Activated T-cell treated with anti-CD3 and anti-CD28 coated beads, Interleukin-2, amount 50 U/mL, for 48 hours (primary cell): Measurements from ENCODE around the gene CDRT4.
A peak's percentile ranks its signal among the peaks of the same experiment; 100 is the strongest.
"Not testable (repeated sequence)": the region's sequence is repeated elsewhere in the genome, so short reads cannot be mapped to it uniquely, and the experiment has no call there.

Source experiments
- DNase-seq, 2 experiments: peaks; one replicate each; pipeline ENCODE4 v3.0.0-alpha.2; 2020

CDRT4 gene

DNA sequence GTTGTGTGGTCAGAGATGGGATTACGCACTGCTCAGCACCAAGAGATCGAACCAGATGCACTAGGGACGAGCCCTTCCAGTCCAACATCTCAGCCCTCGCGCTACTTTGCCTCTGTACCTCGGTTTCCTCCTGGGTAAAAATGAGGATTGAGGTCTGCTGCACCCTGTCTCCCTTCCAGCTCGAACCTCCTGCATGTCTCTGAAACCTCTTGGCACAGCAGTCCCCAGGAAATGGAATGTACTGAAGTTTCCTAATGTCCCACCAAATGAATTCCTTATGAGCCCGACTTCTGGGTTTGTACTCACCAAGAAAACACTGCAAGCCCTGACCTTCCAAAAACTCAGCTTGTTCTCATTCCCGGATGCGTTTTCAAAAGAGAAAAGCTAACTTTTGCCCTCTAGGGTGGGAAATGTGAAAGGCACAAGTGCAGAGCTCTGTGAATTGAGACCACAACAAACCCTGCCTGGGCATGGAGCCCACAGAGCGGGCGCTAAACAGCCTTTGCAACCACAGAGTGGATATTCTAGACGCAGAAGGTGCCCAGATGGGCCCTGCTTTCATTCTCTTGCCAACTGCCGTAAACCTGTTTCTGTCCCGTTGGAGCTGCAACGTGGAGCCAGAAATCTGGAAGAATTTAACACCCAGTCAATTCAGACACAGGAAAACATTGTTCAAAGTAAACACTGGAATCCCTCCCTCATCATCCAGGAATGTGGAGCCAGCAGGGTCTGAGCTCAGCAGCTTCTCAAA lies 10.3 kb downstream of the CDRT4 start:
- no peak for DNase-seq

DNA sequence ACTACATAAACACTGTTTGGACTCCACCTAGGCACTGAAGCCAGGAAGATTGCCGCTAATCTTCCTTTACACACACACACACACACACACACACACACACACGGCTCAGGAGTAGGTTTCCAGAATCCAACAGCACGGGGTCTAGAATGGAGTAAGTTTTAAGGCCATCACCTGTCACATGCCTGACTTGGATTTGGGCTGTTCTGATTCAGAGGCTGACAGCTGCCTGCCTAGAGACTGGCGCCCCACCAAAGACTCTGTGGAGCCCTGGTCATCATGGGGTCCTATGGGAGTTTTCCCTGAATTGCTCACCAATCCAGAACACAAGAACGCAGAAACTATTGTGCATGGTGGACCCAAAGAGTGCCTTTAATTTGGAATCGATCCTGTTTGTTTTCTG lies 10.9 kb downstream of the CDRT4 start:
- no peak for DNase-seq

DNA sequence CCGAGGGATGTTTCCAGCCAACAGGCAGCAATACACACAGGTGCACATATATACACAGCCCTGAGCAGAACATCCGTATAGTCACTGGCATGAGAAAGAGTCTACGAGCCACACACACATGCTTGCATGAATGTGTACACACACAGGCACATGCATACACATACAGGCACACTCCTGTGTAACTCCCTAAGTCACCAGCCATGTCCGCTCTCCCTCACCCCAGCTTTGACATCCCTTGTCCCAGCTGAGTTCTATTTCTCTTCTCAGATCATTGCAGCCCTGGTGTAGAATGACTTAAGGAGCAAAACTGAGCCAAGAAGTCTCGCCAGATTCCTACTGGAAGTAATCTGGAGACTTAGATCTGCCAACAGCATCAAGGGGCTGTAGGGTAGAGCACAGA lies 13.1 kb downstream of the CDRT4 start:
- DNase-seq: no peak

DNA sequence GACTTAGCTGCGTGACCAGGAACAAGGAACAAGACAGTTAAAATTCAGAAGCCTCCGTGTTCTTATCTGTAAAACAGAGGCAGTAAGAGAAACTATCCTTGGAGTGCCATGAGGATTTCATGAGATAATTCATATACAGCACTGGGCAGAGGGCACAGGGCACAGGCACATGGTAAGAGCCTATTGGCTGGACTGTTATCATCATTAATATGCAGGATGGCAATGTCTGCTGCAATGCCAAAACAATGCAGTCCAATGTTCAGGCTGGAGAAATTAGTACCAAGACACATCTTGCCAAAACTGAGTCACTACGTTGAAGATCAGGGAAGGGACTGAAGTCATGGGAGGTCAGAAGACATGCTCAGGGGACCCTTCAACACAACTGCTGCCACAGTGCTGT lies 13.6 kb downstream of the CDRT4 start:
- no peak for DNase-seq

DNA sequence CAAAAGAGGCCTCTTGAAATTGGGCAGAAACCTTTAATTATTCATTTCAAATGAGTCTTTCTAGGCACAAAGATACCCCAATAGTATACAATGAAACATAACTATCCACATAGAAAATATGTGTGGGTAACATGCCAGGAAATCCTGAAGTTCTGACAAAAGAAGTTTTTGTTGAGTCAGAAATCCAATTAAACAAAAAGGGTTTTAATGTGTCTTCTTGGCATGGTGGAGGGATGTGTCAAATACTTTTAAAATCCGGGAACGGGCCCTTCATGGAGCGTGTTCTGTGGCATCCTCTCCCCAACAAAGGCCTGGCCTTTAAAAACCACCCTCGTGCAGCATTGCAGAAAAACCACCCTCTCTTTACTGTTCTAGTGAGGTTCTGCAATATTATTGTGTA lies 14.2 kb downstream of the CDRT4 start:
- no peak for DNase-seq

DNA sequence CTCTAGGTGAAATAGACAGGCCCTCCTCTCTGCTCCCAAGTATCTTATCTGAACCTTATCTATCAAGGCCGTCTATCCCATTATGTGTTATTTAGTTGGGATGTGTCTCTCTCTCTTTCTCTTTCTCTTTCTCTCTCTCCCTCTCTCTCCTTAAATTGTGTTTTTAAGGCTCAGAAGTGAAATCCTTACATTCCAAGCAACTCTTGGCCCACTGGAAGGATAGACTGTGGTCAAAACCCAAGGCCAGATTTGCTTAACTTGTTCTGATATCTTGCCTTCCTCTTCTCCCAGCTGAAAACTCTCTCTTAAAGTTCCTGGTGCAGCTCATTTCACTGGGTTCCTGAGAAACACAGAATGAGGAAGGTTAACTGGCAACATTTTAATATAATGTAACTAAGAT lies 14.7 kb downstream of the CDRT4 start:
- DNase-seq: no peak

DNA sequence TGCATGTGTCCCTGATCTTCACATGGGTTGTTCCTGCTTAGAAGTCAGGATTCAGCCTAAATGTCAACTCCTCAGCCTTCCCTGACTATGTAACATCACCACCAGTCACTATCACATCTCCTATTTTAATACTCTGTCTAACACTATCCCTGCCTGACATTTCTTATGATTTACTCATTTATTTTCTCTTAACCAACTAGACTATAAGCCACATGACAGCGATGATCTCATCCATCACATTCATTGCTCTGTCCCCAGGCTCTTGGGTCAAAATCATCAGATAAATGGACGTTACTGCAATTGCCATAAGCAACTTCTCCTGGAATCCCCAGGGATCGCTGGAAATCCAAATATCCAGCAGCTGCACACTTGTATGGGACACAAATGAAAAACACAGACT lies 15.7 kb downstream of the CDRT4 start:
- no peak for DNase-seq

DNA sequence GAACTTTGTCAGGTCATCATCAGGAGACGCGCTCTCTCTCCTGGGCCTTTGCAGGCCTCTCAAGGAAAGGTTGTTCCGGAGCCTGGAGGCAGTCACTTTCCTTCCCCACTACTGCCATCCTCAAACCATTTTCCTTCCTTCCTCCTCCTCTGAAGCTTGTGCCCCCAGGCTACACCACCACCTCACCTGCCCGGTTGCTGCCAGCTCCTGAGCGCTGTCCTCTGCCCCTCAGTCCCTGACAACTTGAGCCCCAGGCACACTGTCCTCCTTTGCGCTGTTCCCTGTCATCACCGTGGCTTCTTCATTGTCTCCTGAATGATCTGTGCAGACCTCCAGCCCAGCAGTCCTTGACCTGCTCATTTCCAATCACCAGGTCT lies 18.9 kb downstream of the CDRT4 start:
- DNase-seq: no peak

DNA sequence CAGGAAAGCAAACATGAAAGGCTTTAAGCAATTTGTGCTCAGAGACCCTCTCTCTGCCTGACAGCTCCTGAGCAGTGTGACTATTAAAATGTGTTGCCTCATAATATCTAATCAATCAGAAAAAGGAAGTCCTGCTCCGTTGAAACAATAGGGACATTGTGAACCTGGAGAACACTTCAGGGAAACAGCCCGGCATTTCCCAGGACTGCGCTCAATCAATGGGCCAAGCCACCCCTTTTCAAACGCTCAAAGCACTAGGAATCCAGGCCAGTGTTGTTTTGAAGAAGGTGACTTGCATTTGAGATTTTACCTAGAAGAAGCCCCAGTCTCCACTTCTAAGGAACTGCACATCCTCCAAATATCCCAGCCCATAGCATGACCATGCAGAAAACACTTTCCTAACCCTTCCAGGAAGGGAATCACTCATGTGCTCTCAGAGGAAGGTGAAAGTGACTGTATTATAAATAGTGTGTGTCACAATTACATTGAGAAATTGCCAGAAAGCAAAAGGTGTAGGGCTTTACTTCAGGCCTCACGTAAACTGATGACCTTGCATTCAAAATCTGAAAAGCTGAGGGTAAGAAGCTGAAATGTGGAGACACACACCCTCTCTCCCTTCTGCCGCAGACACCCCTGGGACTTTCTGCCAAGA lies 19.4 kb downstream of the CDRT4 start:
- DNase-seq: no peak

DNA sequence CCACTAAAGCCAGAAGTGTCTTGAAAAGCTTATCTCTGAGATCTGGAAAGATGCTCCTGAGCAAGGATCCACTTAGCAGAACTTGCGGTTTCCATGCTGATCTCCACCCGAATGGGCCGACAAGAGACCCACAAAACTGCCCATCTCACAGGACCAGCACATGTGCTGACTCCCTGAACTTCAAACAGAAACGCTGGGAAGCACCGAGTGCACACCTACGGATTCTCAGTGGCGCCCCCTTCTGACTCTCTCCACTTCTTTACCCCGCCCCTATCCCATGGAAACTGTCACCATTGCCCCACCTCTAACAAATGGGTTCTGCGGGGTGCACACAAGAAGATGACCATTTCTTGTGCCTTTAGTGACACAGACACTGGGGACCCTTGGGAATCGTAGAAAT lies 21.4 kb downstream of the CDRT4 start:
- DNase-seq: no peak

DNA sequence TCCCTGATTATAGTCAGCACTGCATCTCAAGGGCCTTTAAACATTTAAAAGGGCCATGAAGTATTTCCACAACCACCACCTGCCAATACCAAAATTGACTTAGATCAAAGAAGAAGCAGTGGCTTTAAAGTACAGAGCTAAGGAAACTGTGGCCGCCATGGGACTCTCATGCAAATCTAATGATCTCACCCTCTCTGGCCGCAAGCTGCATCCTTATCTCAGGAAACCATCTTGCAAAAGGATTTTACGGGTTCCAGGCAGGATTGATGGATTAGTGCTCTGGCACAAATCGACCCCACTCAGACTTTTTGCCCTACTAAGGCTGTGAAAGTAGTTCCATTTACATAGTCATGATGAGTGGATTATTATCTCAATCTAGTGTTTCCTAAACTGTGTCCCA lies 22.6 kb downstream of the CDRT4 start:
- DNase-seq: no peak

DNA sequence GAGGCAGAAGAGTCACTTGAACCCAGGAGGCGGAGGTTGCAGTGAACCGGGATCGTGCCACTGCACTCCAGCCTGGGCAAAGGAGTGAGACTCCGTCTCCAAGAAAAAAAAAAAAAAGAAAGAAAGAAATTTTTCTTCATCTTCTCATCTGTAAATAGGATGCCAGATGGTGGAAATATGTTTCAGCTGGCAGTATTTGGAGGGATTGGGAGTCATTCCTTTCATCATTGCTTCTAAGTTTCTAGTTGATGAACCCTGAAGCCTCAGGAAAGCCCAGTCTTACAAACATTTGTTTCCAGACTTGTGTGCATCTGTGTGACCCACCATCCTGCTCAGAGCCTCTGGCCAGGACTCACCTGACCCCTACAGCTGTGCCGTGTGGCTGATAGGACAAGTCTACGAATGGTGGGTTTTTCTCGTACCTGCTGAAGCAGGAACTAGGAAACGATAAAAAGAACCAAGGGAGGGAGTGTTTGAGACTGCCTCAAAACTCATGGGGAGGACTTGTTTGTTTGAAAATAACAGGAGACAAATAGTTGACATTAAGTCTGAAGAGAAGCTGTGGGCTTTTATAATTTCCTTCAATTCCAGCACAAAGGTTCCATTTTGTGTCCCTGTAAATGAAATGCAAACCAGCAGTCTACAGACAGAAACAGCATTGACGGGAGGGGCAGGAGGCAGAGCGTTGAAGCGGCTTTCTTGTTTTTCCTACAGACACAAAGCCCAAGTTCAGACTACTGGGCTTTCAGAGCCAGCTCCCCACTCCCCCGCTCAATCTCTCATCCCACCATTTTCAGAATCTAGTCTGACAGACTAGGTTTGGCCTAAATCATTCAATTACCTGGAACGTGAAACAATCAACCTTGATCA lies 24.9 kb downstream of the CDRT4 start:
- DNase-seq: no peak

DNA sequence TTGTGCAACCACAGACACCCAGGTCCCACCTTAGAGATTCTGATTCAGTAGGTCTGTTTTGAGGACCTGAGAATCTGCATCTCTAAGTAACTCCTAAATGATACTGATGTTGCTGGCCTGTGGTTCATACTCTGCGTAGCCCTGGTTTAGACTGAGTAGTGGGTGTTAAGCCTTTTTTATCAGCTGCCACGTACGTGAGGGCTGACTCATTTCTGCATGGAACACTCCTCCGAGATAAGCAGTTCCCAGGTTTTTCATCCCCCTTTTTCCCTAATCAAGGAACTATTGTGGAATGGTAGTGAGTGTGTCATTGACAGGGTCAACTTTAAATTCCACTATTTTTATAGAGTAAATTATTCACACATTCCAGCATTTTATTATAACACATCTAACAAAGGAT lies 26.1 kb downstream of the CDRT4 start:
- DNase-seq: no peak

DNA sequence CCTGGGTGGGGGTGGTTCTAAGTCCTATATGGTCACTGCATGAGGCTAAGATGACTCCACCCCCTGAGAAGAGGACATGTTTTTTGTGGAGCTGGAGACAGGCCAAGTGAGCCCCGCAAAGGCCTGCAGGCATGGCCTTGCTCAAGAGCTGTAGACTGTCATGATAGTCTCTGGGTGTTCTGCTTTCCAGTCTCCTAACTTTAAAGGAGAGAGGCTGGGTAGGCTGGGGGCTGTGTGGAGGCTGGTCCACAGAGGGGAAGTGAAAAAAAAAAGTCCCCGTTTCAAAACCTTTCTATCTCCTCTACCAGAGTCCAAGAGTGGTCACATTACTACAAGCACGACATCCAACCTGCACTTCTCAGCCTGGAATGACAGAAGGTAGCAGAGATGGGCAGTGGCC lies 27.1 kb downstream of the CDRT4 start:
- DNase-seq: no peak

DNA sequence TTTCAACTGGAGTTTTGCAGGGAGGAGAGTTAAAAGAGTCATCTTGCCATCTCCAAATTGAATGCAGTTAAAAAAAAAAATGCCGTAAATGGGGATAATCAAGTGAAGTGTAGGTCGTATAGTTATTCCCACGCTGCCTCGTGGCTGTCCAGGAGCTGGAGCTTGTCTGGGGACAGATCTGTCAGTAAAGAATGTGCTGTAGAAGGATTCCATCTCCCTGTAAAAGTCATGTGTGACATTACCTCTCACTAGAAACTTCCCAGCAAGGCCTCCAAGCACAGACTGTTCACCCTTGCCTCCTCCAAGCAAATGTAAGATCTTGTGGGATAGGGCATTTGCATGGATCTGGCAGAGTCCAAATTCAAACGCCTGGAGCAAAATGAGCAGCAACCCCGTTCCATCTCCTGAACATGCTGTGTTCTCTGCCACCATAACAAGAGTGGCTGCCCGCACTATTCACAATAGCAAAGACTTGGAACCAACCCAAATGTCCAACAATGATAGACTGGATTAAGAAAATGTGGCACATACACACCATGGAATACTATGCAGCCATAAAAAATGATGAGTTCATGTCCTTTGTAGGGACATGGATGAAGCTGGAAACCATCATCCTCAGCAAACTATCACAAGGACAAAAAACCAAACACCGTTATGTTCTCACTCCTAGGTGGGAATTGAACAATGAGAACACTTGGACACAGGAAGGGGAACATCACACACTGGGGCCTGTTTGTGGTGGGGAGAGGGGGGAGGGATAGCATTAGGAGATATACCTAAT lies 28.0 kb downstream of the CDRT4 start:
- not testable (repeated sequence) for DNase-seq

DNA sequence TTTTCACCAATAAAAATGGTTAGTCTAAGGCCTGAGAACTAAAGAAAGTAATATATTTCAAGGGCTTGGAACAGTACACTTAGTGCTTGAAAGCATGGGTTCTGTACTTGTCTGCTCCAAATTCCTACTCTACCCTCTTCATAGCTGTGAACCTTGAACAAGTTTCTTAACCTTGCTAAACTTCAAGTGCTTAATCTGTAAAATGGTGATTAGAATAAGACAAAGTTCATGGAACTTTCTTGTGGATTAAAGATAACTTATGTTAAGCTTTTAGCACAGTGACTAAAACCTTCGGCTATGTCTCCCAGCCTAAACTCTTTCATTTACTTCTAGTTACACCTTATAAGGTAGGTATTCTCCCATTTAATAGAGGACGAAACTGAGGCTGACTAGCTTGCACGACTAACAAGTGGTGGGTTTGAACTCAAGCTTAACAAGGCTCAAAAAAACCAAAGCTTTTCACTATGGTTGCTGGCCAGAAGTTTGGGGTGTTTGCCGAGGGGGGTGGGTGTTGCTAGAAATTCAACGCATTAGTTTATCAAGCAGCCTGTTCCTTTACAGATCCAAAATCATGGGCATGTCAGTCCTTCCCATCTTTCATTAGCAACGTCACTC lies 28.8 kb downstream of the CDRT4 start:
- no peak for DNase-seq

DNA sequence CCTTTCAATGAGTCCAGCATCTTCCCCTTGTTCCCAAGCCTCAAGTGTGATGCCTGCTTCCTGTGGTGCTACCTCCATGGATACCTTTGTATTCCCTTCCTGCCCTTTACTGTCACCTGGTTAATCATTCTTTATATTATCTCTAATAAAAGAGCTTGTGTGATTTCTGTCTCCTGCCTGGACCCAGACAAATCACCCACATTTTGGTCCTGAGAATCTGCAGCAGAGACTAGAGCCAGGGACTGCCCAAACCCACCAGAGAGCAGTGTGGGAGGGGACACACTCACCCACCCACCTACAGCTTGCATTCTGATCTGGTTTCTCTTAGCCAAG lies 30.2 kb downstream of the CDRT4 start:
- DNase-seq: no peak

DNA sequence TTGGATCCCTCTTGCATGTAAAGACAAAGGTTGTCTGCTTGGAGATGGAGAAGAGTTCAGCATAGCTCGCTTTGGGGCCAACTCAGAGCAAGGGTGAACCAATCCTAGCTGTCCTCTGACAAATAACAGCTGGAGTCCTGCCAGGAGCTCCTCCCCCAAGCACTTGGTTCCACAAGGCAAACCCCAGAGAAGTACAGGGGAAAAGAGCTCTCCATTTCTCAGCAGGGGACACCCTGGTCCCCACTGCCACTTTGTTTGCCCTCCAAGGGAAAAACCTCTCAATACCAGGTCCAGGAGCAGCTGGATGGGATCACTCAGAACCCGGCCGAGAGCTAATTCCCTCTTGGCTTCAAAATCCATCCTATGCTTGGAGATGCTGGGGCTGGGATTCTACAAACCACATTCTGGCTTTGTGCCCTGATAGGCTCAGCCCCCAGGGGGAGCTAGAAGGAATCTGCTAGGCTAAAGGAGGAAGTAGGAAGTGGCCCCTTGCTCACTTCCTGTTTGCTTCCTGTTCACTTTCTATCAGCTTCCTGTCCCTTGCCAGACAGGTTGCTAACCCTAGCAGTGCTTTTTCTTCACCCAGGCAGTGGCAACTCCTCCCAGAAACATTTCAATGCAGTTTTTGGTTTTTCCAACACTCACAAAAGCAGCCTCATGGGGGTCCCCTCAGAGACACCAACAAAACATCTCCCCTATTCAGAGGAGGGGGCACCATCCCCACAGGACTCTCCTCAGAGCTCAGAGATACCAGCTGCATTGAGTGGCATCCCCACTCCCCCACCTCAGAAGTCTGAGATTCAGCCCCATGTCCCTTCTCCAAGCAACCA lies 30.7 kb downstream of the CDRT4 start:
- DNase-seq: peak; percentile 26 to 30

DNA sequence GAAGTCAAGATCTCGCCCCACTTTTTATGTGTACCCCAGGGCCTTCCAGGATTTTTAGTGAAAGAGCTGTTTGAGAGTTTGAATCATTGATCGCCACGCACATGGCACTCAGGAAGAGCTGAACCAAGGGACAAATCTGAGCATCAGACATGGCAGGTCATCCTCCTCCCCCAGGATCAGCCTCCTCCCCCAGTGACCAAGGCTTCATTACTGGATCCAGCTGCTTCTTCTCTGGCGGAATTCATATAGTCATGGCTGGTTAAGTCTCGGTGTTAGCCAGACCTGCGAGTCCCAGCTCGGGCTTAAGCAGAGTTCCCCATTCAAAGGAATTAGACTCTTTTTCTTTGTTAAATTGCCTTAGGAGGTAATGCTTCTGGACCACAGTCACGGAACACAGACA lies 32.5 kb downstream of the CDRT4 start:
- no peak for DNase-seq

DNA sequence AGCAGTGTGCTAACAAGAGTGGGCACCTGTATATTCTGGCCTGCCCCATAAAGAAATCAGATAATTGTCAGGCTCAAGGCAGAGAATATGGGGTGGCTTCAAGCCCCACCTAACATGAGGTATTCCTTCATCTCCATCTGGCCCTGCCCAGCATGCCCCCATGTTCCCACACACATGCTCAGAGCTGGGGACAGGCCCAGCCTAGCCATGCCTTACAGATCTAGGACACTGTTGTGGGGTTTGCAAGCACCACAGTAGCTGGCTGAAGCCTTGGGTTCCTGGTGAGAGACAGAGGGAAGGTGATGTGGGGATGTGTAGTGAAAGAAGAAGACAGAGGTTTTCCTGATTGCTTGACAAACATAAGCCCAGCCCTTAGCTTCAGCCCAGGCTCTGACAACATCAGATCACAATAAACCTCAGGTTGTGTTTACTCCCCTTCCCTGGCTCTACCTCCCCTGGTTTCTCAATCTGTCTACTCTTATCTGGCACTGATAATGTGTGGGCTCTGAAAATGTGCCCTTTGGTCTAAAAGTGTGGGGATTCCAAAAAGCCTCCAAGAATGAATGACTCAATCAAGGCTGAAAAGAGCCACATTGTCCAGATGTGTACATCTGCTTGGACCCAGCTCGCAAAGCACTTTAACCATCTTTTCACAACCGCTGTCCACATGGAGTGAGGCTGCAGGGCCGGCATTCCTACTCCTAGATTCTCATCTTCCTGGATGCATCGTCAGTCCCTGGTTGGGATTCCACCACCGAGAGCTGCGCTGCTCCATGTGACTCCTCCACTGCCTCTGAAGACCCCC lies 34.4 kb downstream of the CDRT4 start:
- DNase-seq: no peak

DNA sequence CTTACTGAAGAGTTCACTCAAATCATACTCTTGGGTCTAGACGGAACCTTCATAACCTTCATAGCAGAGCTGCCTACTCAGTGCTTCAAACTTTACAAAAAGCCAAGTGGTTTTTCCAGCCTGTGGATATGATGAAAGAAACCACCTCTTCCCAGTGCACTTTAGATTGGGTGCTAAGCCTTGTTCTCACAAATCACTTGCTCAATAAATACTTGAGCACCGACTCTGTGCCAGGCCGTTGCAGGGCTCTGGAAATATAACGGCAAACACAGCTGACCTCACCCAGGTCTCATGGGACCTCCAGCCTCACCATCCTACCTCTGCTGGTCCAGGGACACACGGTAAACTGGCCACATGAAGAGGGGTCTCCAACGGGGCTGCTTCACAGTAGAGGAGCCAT lies 35.7 kb downstream of the CDRT4 start:
- no peak for DNase-seq
